ENCODE measurements around the gene COL23A1. TPM values are rescaled to one million over a fixed set of nuclear protein-coding genes. Genes with fewer than 3 reads are reported as not detected.

COL23A1 gene
- total and polyA plus RNA-seq, 2 donors (not counting 1 experiment from before 2014, with no cell fraction given): 0.20 TPM; not detected in 1

GRCh38 chr5:178236679-178237078, 353.5 kb downstream of the COL23A1 start:
- no peak overlapping the region for H3K4me2 ChIP-seq (replicated peaks; ENCODE audit: low read depth, low read length, poor library complexity, severe bottlenecking)
- DNase-seq: no peak
- peaks cover 4% of the 10 kb centered on the region for H4K20me1 ChIP-seq (ENCODE audit: control insufficient read depth, insufficient read depth, low read length, poor library complexity, severe bottlenecking)
- ATAC-seq (ENCODE audit: low read depth): no peak
- Mint-ChIP-seq H3K27me3 (no peaks in the 10 kb centered on the region), H3K4me3 (no peak overlapping the region), H3K27ac (no peak overlapping the region), H3K9me3 (ENCODE audit: insufficient read depth) (no peaks in the 10 kb centered on the region), H3K4me1 (peaks cover 52% of the 10 kb centered on the region)
- TF ChIP-seq EZH2 (IDR thresholded peaks at IDR 0.05; ENCODE audit: borderline replicate concordance, insufficient read depth, low read depth, low read length, poor library complexity, severe bottlenecking) (no peak), CTCF (IDR thresholded peaks at IDR 0.05) (no peak)
- ChIA-PET POLR2A (no interaction called here), CTCF (no interaction called here)
- peaks cover 44 to 64% of the 10 kb centered on the region in 2 donors for H3K4me1 ChIP-seq (ENCODE audit: control insufficient read depth in 2 of 2, insufficient read depth in 2 of 2, low read length in 2 of 2)
- no peaks in the 10 kb centered on the region for H3K27me3 ChIP-seq (replicated peaks in 1 of 4; ENCODE audit: control extremely low read depth in 1 of 4, control insufficient read depth in 3 of 4, insufficient read depth in 4 of 4, low read length in 3 of 4)
- peaks cover 4% of the 10 kb centered on the region for H3K79me2 ChIP-seq (ENCODE audit: control insufficient read depth, insufficient read depth, low read length)
- H3K4me3 ChIP-seq (ENCODE audit: control extremely low read depth in 1 of 5, extremely low read depth in 1 of 5, insufficient read depth in 1 of 5, low read depth in 2 of 5, low read length in 4 of 5): no peak overlapping the region
- H3K36me3 ChIP-seq (replicated peaks in 1 of 2; ENCODE audit: control extremely low read depth in 1 of 2, control insufficient read depth in 1 of 2, extremely low read depth in 1 of 2, insufficient read depth in 2 of 2, low read length in 1 of 2): no peaks in the 10 kb centered on the region
- no peaks in the 10 kb centered on the region for H3K9me3 ChIP-seq (ENCODE audit: control extremely low read depth in 1 of 3, control insufficient read depth in 2 of 3, insufficient read depth in 1 of 3, low read length in 2 of 3)
- 41% methylated on average over 4 of the region's 4 CpGs for WGBS (ENCODE audit: insufficient coverage)
- intact Hi-C loops (cut with micrococcal nuclease): loop anchor here (10.0 kb wide), 1 partner anchor 388 kb away; the partner anchor contains the start of gene CLK4
- H3K27ac ChIP-seq (ENCODE audit: low read length in 2 of 2): peak overlapping the region in 1 of 2 donors; percentile 24
- no peak overlapping the region for H2AFZ ChIP-seq (ENCODE audit: insufficient read depth, low read depth, low read length, poor library complexity, severe bottlenecking)
- H3K9ac ChIP-seq (ENCODE audit: low read length): no peak overlapping the region

GRCh38 chr5:178236126-178236525, 354.1 kb downstream of the COL23A1 start:
- Histone ChIP-seq H3K36me3 (replicated peaks in 1 of 2; ENCODE audit: control extremely low read depth in 1 of 2, control insufficient read depth in 1 of 2, extremely low read depth in 1 of 2, insufficient read depth in 2 of 2, low read length in 1 of 2) (peaks cover 0 to 5% of the 10 kb centered on the region in 2 experiments), H3K4me3 (ENCODE audit: control extremely low read depth in 1 of 5, extremely low read depth in 1 of 5, insufficient read depth in 1 of 5, low read depth in 2 of 5, low read length in 4 of 5) (no peak overlapping the region), H4K20me1 (ENCODE audit: control insufficient read depth, insufficient read depth, low read length, poor library complexity, severe bottlenecking) (peaks cover 10% of the 10 kb centered on the region), H3K4me1 (ENCODE audit: control insufficient read depth in 2 of 2, insufficient read depth in 2 of 2, low read length in 2 of 2) (peaks cover 44 to 64% of the 10 kb centered on the region in 2 donors), H3K9me3 (ENCODE audit: control extremely low read depth in 1 of 3, control insufficient read depth in 2 of 3, insufficient read depth in 1 of 3, low read length in 2 of 3) (no peaks in the 10 kb centered on the region), H3K79me2 (ENCODE audit: control insufficient read depth, insufficient read depth, low read length) (peaks cover 9% of the 10 kb centered on the region), H3K27me3 (replicated peaks in 1 of 4; ENCODE audit: control extremely low read depth in 1 of 4, control insufficient read depth in 3 of 4, insufficient read depth in 4 of 4, low read length in 3 of 4) (no peaks in the 10 kb centered on the region), H3K27ac (ENCODE audit: low read length in 2 of 2) (no peak overlapping the region), H2AFZ (ENCODE audit: insufficient read depth, low read depth, low read length, poor library complexity, severe bottlenecking) (no peak overlapping the region), H3K4me2 (replicated peaks; ENCODE audit: low read depth, low read length, poor library complexity, severe bottlenecking) (no peak overlapping the region), H3K9ac (ENCODE audit: low read length) (no peak overlapping the region)
- H3K4me3 Mint-ChIP-seq: peak overlapping the region; percentile 11
- CTCF ChIA-PET: interaction anchor here (1.3 kb wide), 1 partner anchor 16 kb away, joined by 4 read pairs; no protein-coding TSS in a partner anchor
- no peak for ATAC-seq (ENCODE audit: low read depth)
- no peak overlapping the region for H3K27ac Mint-ChIP-seq
- POLR2A ChIA-PET: interaction anchor here (0.7 kb wide), 1 partner anchor 198 kb away, joined by 6 read pairs; no protein-coding TSS in a partner anchor
- WGBS (ENCODE audit: insufficient coverage): 94% methylated on average over 9 of the region's 9 CpGs
- intact Hi-C loops (cut with micrococcal nuclease): loop anchor here (10.0 kb wide), 1 partner anchor 389 kb away; the partner anchor contains the start of gene CLK4
- H3K4me1 Mint-ChIP-seq: peaks cover 52% of the 10 kb centered on the region
- no peak for TF ChIP-seq EZH2 (IDR thresholded peaks at IDR 0.05; ENCODE audit: borderline replicate concordance, insufficient read depth, low read depth, low read length, poor library complexity, severe bottlenecking)
- no peak for TF ChIP-seq CTCF (IDR thresholded peaks at IDR 0.05)
- DNase-seq: no peak
- H3K9me3 Mint-ChIP-seq (ENCODE audit: insufficient read depth): no peaks in the 10 kb centered on the region
- no peaks in the 10 kb centered on the region for H3K27me3 Mint-ChIP-seq

All from B cell (primary cell).